Ectodermal cell (in vitro differentiated cells): ENCODE data around the gene IFITM2.
"Not testable (repeated sequence)": the region's sequence is repeated elsewhere in the genome, so short reads cannot be mapped to it uniquely, and the experiment has no call there.

Experiments used
- H3K27ac ChIP-seq: 2 replicates; pipeline ENCODE4 v1.7.0; 2013; ENCODE audit warnings: mild to moderate bottlenecking, low read depth, low read length; ENCODE audit not compliant: insufficient read depth, poor library complexity, severe bottlenecking
- H3K27me3 ChIP-seq: 2 replicates; pipeline ENCODE4 v1.7.0; 2013; ENCODE audit warnings: mild to moderate bottlenecking, low read length; ENCODE audit not compliant: insufficient read depth, control insufficient read depth, poor library complexity, severe bottlenecking
- H3K36me3 ChIP-seq: one replicate; pipeline ENCODE4 v1.7.0; 2013; ENCODE audit warnings: low read length; ENCODE audit not compliant: control insufficient read depth, insufficient read depth
- H3K4me1 ChIP-seq: one replicate; pipeline ENCODE4 v1.7.0; 2013; ENCODE audit warnings: low read length; ENCODE audit not compliant: control insufficient read depth, insufficient read depth
- H3K4me3 ChIP-seq: 2 replicates; pipeline ENCODE4 v1.7.0; 2013; ENCODE audit warnings: low read depth, low read length, control low read depth; ENCODE audit not compliant: insufficient read depth
- H3K9me3 ChIP-seq: 2 replicates; pipeline ENCODE4 v1.7.0; 2013; ENCODE audit warnings: mild to moderate bottlenecking, low read length, moderate library complexity; ENCODE audit not compliant: control insufficient read depth
- WGBS, 2 experiments: methylation state at CpG; one replicate each; pipeline ENCODE4 v1.1.7; 2013; ENCODE audit warnings: missing lambda C conversion rate in 2 of 2; 5-methylcytosine and 5-hydroxymethylcytosine counted together

The IFITM2 gene

GRCh38 chr11:328516-329100, 21.0 kb downstream of the IFITM2 start:
- not testable (repeated sequence) for H3K27ac ChIP-seq, H3K27me3 ChIP-seq
- 87 to 89% methylated on average over 15 of the region's 15 CpGs for WGBS, 2 experiments

DNA sequence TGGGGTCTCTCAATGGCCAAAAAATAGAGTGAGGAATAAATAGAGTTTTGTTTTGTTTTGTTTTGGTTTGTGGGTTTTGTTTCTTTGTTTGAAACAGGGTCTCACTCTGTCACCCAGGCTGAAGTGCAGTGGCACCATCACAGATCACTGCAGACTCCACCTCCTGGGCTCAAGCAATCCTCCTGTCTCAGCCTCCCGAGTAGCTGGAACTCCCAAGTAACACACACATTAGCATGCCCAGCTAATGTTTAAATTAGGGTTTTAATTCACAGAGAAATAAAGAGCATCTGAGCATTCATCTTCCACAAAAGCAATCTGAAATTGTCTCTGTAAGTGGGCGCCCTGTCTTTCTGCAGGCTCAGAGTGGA, 22.3 kb downstream of the IFITM2 start:
- H3K36me3 ChIP-seq: no peaks in the 10 kb centered on the region
- no peak overlapping the region for H3K4me3 ChIP-seq
- no peaks in the 10 kb centered on the region for H3K27me3 ChIP-seq
- WGBS, 2 experiments: 89 to 94% methylated on average over 2 of the region's 2 CpGs
- peaks cover 19% of the 10 kb centered on the region for H3K4me1 ChIP-seq
- H3K9me3 ChIP-seq: no peaks in the 10 kb centered on the region
- no peak overlapping the region for H3K27ac ChIP-seq

More at GRCh38 chr11:328516-329100, 21.0 kb downstream of the IFITM2 start:
- not testable (repeated sequence) for H3K4me3 ChIP-seq, H3K9me3 ChIP-seq, H3K36me3 ChIP-seq
- peaks cover 16% of the 10 kb centered on the region for H3K4me1 ChIP-seq

DNA sequence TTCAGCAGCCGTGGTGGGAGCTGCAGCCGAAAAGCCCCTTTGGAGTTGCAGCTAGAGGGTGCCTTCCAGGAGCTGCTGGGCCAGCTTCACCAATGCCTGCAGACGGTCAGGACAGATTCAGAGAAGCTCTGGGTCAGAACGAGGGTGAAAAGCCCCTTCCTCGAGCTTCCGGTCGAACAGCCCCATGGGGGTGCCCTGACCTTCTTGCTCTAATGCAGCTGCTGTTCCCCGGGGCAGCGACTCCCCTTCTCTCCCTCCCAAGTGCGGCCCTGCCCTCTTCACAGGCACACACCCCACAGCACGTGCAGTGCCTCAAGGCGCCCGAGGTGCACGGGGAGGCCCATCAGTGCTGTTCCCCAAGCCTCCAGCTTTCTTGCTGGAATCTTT, 22.7 kb downstream of the IFITM2 start:
- H3K4me1 ChIP-seq: peaks cover 19% of the 10 kb centered on the region
- no peak overlapping the region for H3K4me3 ChIP-seq
- H3K36me3 ChIP-seq: no peaks in the 10 kb centered on the region
- H3K27ac ChIP-seq: no peak overlapping the region
- WGBS, 2 experiments: 84 to 85% methylated on average over 14 of the region's 14 CpGs
- H3K27me3 ChIP-seq: no peaks in the 10 kb centered on the region
- H3K9me3 ChIP-seq: no peaks in the 10 kb centered on the region

DNA sequence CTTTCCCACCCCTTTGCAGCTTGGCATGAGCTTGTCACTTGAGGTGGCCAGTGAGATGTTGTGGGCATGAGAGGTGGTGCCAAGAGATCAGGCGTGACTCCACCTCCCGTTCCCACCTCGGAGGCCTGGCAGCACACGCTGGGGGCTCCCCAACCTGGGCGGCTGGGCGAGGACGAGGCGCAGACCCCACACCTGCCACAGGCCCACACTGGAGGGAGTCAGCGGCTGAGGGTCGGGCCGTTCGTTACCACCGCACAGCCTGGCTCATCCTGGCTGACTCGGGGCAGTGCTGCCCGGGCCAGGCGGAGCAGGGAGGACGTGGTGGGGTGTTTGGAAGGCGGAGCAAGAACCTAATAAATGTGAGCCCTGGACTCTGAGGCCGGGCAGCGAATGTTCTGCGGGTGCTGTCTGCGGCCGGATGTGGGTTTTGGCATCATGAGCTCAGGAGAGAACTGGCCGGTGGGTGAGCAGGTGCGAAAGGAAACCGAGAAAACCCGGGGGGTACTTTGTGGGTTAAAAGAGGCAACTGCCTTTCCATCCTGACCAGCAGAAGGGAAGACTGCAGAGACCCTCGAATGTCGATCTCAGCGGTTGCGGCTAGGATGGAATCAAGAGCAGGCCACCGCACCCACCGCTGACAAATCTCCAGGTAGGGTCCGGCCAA, 23.2 kb downstream of the IFITM2 start:
- Histone ChIP-seq H3K36me3 (no peaks in the 10 kb centered on the region), H3K4me1 (peaks cover 21% of the 10 kb centered on the region), H3K4me3 (no peak overlapping the region), H3K9me3 (no peaks in the 10 kb centered on the region), H3K27me3 (no peaks in the 10 kb centered on the region), H3K27ac (no peak overlapping the region)
- WGBS, 2 experiments: 87% methylated on average over 34 of the region's 34 CpGs

GRCh38 chr11:331358-332060, 23.9 kb downstream of the IFITM2 start:
- Histone ChIP-seq H3K27ac (no peak overlapping the region), H3K4me1 (peaks cover 16% of the 10 kb centered on the region), H3K9me3 (no peaks in the 10 kb centered on the region), H3K27me3 (no peaks in the 10 kb centered on the region), H3K4me3 (no peak overlapping the region), H3K36me3 (no peaks in the 10 kb centered on the region)
- WGBS, 2 experiments: 93 to 95% methylated on average over 19 of the region's 19 CpGs

DNA sequence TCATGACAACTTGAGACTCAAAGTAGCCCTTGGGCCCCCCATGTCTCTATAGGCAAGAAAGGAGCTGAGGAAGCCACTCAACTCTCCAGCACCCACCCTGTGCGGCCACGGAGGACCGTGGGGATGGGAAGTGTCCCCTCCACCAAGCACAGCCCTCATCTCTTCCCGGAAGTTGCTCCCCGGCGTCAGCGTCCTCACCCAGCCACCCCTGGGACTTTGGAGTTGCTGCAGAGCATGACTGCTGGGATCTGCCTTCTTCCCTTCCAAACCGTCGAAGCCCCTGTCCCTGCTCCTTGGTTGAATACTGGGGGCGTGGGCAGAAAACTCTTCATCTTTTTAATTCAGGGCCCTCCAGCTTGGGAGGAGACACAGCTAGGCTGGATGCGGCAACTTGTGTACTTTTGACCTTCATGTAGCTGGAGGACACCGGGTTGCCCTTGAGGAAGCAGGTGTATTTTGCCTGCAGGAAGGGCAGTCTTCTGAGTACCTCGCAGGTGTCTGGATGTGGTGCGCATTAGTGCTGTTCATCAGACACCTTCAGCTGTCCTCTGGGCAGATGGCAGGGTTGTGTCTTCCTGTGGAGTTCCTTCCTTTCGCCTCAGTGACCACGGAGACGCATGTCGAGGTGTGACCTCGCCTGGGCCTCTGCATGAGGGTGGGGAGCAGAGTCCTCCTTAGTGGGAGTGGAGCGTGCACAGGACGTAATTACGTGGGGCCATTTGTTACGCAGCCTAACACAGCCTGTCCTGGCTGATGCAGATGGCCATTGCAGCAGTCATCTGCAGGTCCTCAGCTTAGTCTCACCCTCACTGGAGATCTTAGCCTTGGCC, 25.2 kb downstream of the IFITM2 start:
- Histone ChIP-seq H3K4me3 (no peak overlapping the region), H3K36me3 (no peaks in the 10 kb centered on the region), H3K9me3 (no peaks in the 10 kb centered on the region), H3K27ac (no peak overlapping the region), H3K4me1 (peaks cover 13% of the 10 kb centered on the region), H3K27me3 (no peaks in the 10 kb centered on the region)
- WGBS, 2 experiments: 96 to 97% methylated on average over 23 of the region's 23 CpGs

DNA sequence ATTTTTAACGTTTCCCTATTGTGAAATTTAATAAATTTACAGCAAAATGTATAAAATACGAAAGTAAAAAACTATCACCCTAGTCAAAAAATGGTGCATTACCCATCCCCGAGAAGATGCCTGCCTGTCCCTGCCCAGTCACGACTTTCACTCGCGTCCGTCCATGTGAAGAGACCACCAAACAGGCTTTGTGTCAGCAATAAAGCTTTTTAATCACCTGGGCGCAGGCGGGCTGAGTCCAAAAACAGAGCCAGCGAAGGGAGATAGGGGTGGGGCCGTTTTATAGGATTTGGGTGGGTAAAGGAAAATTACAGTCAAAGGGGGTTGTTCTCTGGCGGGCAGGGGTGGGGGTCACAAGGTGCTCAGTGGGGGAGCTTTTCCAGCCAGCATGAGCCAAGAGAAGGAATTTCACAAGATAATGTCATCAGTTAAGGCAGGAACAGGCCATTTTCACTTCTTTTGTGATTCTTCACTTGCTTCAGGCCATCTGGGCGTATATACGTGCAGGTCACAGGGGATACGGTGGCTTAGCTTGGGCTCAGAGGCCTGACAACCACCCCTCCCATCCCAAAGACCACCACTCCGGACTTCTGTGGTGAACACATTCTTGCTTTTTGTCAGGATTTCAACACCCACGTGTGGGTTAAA, 26.1 kb downstream of the IFITM2 start:
- H3K4me3 ChIP-seq, H3K9me3 ChIP-seq, H3K36me3 ChIP-seq, H3K27me3 ChIP-seq: not testable (repeated sequence)
- Histone ChIP-seq H3K27ac (peak overlapping the region; percentile 64), H3K4me1 (peaks cover 13% of the 10 kb centered on the region)
- WGBS, 2 experiments: 55 to 60% methylated on average over 16 to 17 of the region's 17 CpGs

- H3K27me3 ChIP-seq: no peaks in the 10 kb centered on the region
- peak overlapping the region; percentile 64 for H3K27ac ChIP-seq
- no peak overlapping the region for H3K4me3 ChIP-seq
- peaks cover 13% of the 10 kb centered on the region for H3K4me1 ChIP-seq
- WGBS, 2 experiments: 12 to 13% methylated on average over 25 of the region's 25 CpGs
- no peaks in the 10 kb centered on the region for H3K9me3 ChIP-seq
- H3K36me3 ChIP-seq: no peaks in the 10 kb centered on the region
Measured at GRCh38 chr11:334264-334994, 26.8 kb downstream of the IFITM2 start.

DNA sequence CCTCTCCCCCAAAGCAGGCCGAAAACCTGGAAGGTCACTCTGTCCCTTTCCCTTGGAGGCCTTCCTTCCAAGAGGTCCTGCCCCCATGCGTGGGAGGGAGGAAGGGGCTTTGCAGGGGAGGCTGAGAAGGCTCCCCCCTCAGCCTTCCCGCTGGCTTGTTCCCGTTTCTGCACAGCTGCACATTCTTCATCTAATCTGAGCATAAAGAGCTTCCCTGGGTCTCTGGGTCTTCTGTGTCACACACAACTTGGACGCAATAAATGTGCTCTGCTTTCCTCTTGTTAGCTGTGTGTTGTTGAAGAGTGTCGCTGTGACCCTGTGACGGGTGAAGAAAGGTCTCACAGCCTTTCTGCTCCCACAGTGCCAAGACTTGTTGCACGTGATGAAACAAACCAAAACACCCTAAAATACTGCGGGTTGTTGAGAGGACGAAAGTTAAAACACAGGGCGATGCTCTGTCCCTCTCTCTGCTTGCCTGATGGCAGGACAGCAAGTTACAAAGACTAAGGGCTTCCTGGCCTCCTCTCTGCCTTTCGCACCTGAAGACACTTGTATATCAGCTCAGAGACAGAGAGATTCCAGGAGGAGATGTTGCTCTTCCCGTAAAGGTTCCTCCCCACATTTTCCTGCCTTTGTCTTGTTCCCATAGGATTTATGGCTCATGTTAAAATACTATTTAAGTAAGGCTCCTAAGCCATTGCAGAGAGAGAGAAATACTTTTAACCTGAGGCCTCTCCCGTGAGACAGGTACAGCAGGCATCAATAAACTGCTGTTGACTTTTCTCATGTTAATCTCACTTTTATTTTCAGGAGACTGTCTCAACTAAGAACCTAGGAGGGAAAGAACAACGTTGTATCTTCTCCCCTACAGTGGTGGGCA, 28.4 kb downstream of the IFITM2 start:
- 69 to 71% methylated on average over 15 of the region's 15 CpGs for WGBS, 2 experiments
- H3K9me3 ChIP-seq: no peaks in the 10 kb centered on the region
- H3K27ac ChIP-seq: peak overlapping the region; percentile 70
- H3K36me3 ChIP-seq: no peaks in the 10 kb centered on the region
- H3K4me3 ChIP-seq: no peak overlapping the region
- no peaks in the 10 kb centered on the region for H3K27me3 ChIP-seq
- peaks cover 13% of the 10 kb centered on the region for H3K4me1 ChIP-seq
